Measurements from ENCODE around the gene CDK2AP2.

GRCh38 chr11:67538306-67538705, 30.3 kb upstream of the CDK2AP2 start:
- TF ChIP-seq CTCF (IDR thresholded peaks at IDR 0.05; ENCODE audit: low read depth, low read length) (no peak), EZH2phosphoT487 (IDR thresholded peaks at IDR 0.05; ENCODE audit: low read depth) (no peak)
